Fibroblast of skin of abdomen (primary cell): ENCODE results near the gene EGLN3.
"Not testable (repeated sequence)": the region's sequence is repeated elsewhere in the genome, so short reads cannot be mapped to it uniquely, and the experiment has no call there.

Experiments used
- DNase-seq: peaks from one replicate; pipeline ENCODE4 v3.0.0-alpha.2; 2013

Gene EGLN3

GRCh38 chr14:33934938-33935337 is 15.9 kb downstream of the EGLN3 start:
- no peak for DNase-seq

- DNase-seq: no peak
These were observed 16.7 kb downstream of the EGLN3 start for GRCh38 chr14:33934043-33934750.

- DNase-seq: no peak
These were observed 17.4 kb downstream of the EGLN3 start for GRCh38 chr14:33933386-33933933.

GRCh38 chr14:33932576-33933345 is 18.1 kb downstream of the EGLN3 start:
- DNase-seq: peak; percentile 5

GRCh38 chr14:33932033-33932432 is 18.8 kb downstream of the EGLN3 start:
- no peak for DNase-seq

- DNase-seq: no peak
These were observed 19.4 kb downstream of the EGLN3 start for GRCh38 chr14:33931461-33931860.

GRCh38 chr14:33930439-33930838 is 20.4 kb downstream of the EGLN3 start:
- peak; percentile 24 for DNase-seq

GRCh38 chr14:33929799-33930408 is 21.0 kb downstream of the EGLN3 start:
- DNase-seq: no peak

GRCh38 chr14:33928895-33929294 is 22.0 kb downstream of the EGLN3 start:
- no peak for DNase-seq

GRCh38 chr14:33927944-33928343 is 22.9 kb downstream of the EGLN3 start:
- DNase-seq: no peak

GRCh38 chr14:33926967-33927366 is 23.9 kb downstream of the EGLN3 start:
- not testable (repeated sequence) for DNase-seq

- DNase-seq: no peak
These were observed 24.9 kb downstream of the EGLN3 start for GRCh38 chr14:33925946-33926345.

- DNase-seq: no peak
These were observed 25.6 kb downstream of the EGLN3 start for GRCh38 chr14:33925235-33925634.

GRCh38 chr14:33924566-33925100 is 26.2 kb downstream of the EGLN3 start:
- no peak for DNase-seq

GRCh38 chr14:33922125-33922524 is 28.7 kb downstream of the EGLN3 start:
- DNase-seq: no peak

GRCh38 chr14:33918256-33918655 is 32.6 kb downstream of the EGLN3 start:
- no peak for DNase-seq

- DNase-seq: no peak
These were observed 33.2 kb downstream of the EGLN3 start for GRCh38 chr14:33917661-33918060.

GRCh38 chr14:33916663-33917565 is 34.0 kb downstream of the EGLN3 start:
- no peak for DNase-seq

GRCh38 chr14:33915682-33916081 is 35.2 kb downstream of the EGLN3 start:
- DNase-seq: no peak

GRCh38 chr14:33914676-33915516 is 36.0 kb downstream of the EGLN3 start:
- peak; percentile 32 for DNase-seq

GRCh38 chr14:33911046-33911445 is 39.8 kb downstream of the EGLN3 start:
- DNase-seq: no peak
